A204.1 (cell line): ENCODE results near the gene ETV4.
"Not testable (repeated sequence)": the region's sequence is repeated elsewhere in the genome, so short reads cannot be mapped to it uniquely, and the experiment has no call there.

ENCODE experiments used
- FAIRE-seq: peaks from 2 replicates; lab custom pipeline; 2012; peaks lifted over from hg19 to GRCh38; lab: Jason Lieb, UNC

The ETV4 gene

GRCh38 chr17:43543300-43543699 is 2.8 kb downstream of the ETV4 start:
- FAIRE-seq, result no peak

- no peak for FAIRE-seq
These were observed 3.3 kb downstream of the ETV4 start for GRCh38 chr17:43542859-43543258.

GRCh38 chr17:43540821-43541674 is 5.1 kb downstream of the ETV4 start:
- no peak for FAIRE-seq

GRCh38 chr17:43536236-43536992 is 9.7 kb downstream of the ETV4 start:
- FAIRE-seq, result no peak

- no peak for FAIRE-seq
These were observed 11.2 kb downstream of the ETV4 start for GRCh38 chr17:43534909-43535308.

GRCh38 chr17:43533699-43534098 is 12.4 kb downstream of the ETV4 start:
- FAIRE-seq, result no peak

- no peak for FAIRE-seq
These were observed 13.6 kb downstream of the ETV4 start for GRCh38 chr17:43532581-43532980.

GRCh38 chr17:43531955-43532354 is 14.2 kb downstream of the ETV4 start:
- FAIRE-seq, result no peak

- no peak for FAIRE-seq
These were observed 15.1 kb downstream of the ETV4 start for GRCh38 chr17:43531082-43531378.

- FAIRE-seq, result no peak
These were observed 15.7 kb downstream of the ETV4 start for GRCh38 chr17:43530288-43531081.

- FAIRE-seq, result no peak
These were observed 16.2 kb downstream of the ETV4 start for GRCh38 chr17:43529947-43530287.

GRCh38 chr17:43528988-43529814 is 16.9 kb downstream of the ETV4 start:
- FAIRE-seq, result no peak

- no peak for FAIRE-seq
These were observed 17.7 kb downstream of the ETV4 start for GRCh38 chr17:43528319-43528987.

GRCh38 chr17:43526886-43527648 is 19.1 kb downstream of the ETV4 start:
- no peak for FAIRE-seq

- FAIRE-seq, result no peak
These were observed 21.1 kb downstream of the ETV4 start for GRCh38 chr17:43524945-43525575.

- FAIRE-seq, result no peak
These were observed 24.8 kb downstream of the ETV4 start for GRCh38 chr17:43521389-43521788.

GRCh38 chr17:43517615-43518386 is 28.3 kb downstream of the ETV4 start:
- FAIRE-seq, result no peak

- no peak for FAIRE-seq
These were observed 29.0 kb downstream of the ETV4 start for GRCh38 chr17:43517161-43517560.

GRCh38 chr17:43515656-43516055 is 30.5 kb downstream of the ETV4 start:
- FAIRE-seq, result no peak

GRCh38 chr17:43511199-43511598 is 34.9 kb downstream of the ETV4 start:
- not testable (repeated sequence) for FAIRE-seq
